Keratinocyte (primary cell): Measurements from ENCODE around the gene SPATS2. TPM values are rescaled to one million over a fixed set of nuclear protein-coding genes. Genes with fewer than 3 reads are reported as not detected.

Experiments
- DNase-seq: peaks from one replicate; pipeline ENCODE4 v3.0.0-alpha.2; 2011; ENCODE audit warnings: low read depth, missing footprints, low spot score
- FAIRE-seq: peaks from 2 replicates; lab custom pipeline; 2011; peaks lifted over from hg19 to GRCh38; lab: Jason Lieb, UNC
- H2AFZ ChIP-seq: 2 replicates; pipeline ENCODE4 v1.6.0; 2012; ENCODE audit warnings: low read length, control low read depth, inconsistent platforms; ENCODE audit not compliant: control insufficient read depth
- H3K27ac ChIP-seq: 2 replicates; pipeline ENCODE4 v1.5.1; 2011; ENCODE audit warnings: low read length; ENCODE audit not compliant: control insufficient read depth, insufficient read depth
- H3K27me3 ChIP-seq: 3 replicates; pipeline ENCODE4 v1.6.0; 2011; ENCODE audit warnings: low read length; ENCODE audit not compliant: control insufficient read depth, insufficient read depth; ENCODE audit errors: extremely low read depth
- H3K36me3 ChIP-seq, 2 experiments: 2 replicates in 1 of 2; 3 replicates in 1 of 2; pipeline ENCODE4 v1.5.1; 2011; ENCODE audit warnings: low read length in 2 of 2, mild to moderate bottlenecking in 1 of 2; ENCODE audit not compliant: control insufficient read depth in 2 of 2, insufficient read depth in 2 of 2; ENCODE audit errors: extremely low read depth in 1 of 2
- H3K4me1 ChIP-seq: 3 replicates; pipeline ENCODE4 v1.5.1; 2011; ENCODE audit warnings: low read length; ENCODE audit not compliant: control insufficient read depth, insufficient read depth; ENCODE audit errors: extremely low read depth
- H3K4me2 ChIP-seq: 3 replicates; pipeline ENCODE4 v1.6.0; 2011; ENCODE audit warnings: low read depth, low read length; ENCODE audit not compliant: control insufficient read depth, insufficient read depth; ENCODE audit errors: extremely low read depth
- H3K4me3 ChIP-seq, 3 experiments: fragments of 200-600 bp in 1 of 3; sonication (generic) in 1 of 3; 2 replicates in 2 of 3; 3 replicates in 1 of 3; pipeline ENCODE4 v1.5.1; 2011 to 2016; ENCODE audit warnings: low read length in 3 of 3, mild to moderate bottlenecking in 3 of 3, control low read depth in 2 of 3, inconsistent platforms in 1 of 3, low read depth in 1 of 3, mixed read lengths in 1 of 3, mixed run types in 1 of 3, moderate library complexity in 1 of 3; ENCODE audit not compliant: control insufficient read depth in 2 of 3, insufficient read depth in 2 of 3; ENCODE audit errors: extremely low read depth in 1 of 3
- H3K79me2 ChIP-seq: 2 replicates; pipeline ENCODE4 v1.6.0; 2012; ENCODE audit warnings: low read length; ENCODE audit not compliant: control insufficient read depth, insufficient read depth
- H3K9ac ChIP-seq: 3 replicates; pipeline ENCODE4 v1.6.0; 2011; ENCODE audit warnings: low read length; ENCODE audit not compliant: control insufficient read depth, insufficient read depth; ENCODE audit errors: extremely low read depth
- H3K9me1 ChIP-seq: 3 replicates; pipeline ENCODE4 v1.6.0; 2011; ENCODE audit warnings: low read length; ENCODE audit not compliant: control insufficient read depth, insufficient read depth; ENCODE audit errors: extremely low read depth
- H3K9me3 ChIP-seq: 2 replicates; pipeline ENCODE4 v1.5.1; 2012; ENCODE audit warnings: low read depth, low read length; ENCODE audit not compliant: control insufficient read depth
- H4K20me1 ChIP-seq: 3 replicates; pipeline ENCODE4 v1.6.0; 2011; ENCODE audit warnings: low read length; ENCODE audit not compliant: control insufficient read depth, insufficient read depth; ENCODE audit errors: extremely low read depth
- EZH2 ChIP-seq: IDR thresholded peaks from one replicate; pipeline ENCODE4 v1.6.1; 2012; ENCODE audit warnings: inconsistent platforms, mild to moderate bottlenecking, low read length, moderate library complexity
- dilution Hi-C: fragments of 300-500 bp; cut with MboI; formaldehyde crosslinking; loops from one replicate; pipeline ENCODE4 v1.7.0; 2020; ENCODE audit warnings: low sequenced_read_pairs; ENCODE audit not compliant: extremely low pct_ligation_motif_present
- polyA plus RNA-seq, 5 experiments: library from polyadenylated mRNA; depleted of rRNA in 3 of 5; stranded (reverse) in 3 of 5; stranded (forward) in 1 of 5; unstranded in 1 of 5; fragments of >200 nt; gene quantifications; 1 replicate in 1 of 5; 2 replicates in 3 of 5; 3 replicates in 1 of 5; pipeline versions ENCODE4 v1.2.1 to v1.2.3, GENCODE V29; 2011 to 2012; ENCODE audit warnings: missing spikeins in 2 of 5, low read depth in 1 of 5, low replicate concordance in 1 of 5
- TF ChIP-seq, protein P1 (sequence below), 3 experiments: IDR thresholded peaks in 1 of 3; conservative IDR thresholded peaks in 1 of 3; optimal IDR thresholded peaks in 1 of 3; 2 replicates in 2 of 3; 3 replicates in 1 of 3; pipeline versions ENCODE3 to v1.5.1; 2011; ENCODE audit warnings: low read length in 3 of 3, mild to moderate bottlenecking in 3 of 3, moderate library complexity in 2 of 3, control low read depth in 1 of 3, inconsistent platforms in 1 of 3; ENCODE audit not compliant: insufficient read depth in 2 of 3; ENCODE audit errors: extremely low read depth in 1 of 3

SPATS2 gene
- polyA plus RNA-seq, 1 donor (not counting 4 experiments of a cell fraction or from before 2014, with no cell fraction given), result 47.9 TPM

DNA sequence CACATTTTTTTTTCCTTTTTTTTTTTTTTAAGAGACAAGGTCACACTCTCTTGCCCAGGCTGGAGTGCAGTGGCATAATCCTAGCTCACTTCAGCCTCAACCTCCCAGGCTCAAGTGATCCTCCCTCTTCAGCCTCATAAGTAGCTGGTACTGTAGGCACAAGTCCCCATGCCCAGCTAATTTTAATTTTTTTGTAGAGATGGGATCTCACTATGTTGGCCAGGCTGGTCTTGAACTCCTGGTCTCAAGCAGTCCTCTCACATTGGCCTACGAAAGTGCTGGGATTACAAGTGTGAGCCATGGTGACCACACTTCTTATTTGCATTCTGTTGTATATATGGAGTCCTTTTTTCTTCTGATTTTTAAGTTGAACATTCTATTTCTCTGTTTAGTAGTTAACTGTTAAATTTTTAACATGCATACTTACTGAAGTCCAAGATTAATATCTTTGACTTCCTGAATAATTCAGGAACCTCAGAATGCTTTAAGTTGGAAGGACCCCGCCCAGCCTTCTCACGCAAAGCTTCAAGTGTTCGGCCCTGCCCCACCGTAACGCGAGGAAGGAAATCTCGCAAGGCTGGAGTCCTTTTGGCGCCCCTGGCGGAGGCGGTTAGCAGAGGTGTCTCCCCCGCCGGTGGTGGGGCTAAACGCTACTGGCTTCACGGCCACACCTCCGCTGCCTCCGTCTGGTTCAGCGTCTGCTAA, 21.6 kb downstream of the SPATS2 start:
- peaks cover 51% of the 10 kb centered on the region for H3K79me2 ChIP-seq
- FAIRE-seq (no peak), DNase-seq (no peak)
- H3K27ac ChIP-seq, result no peak overlapping the region
- H3K9me1 ChIP-seq, result no peaks in the 10 kb centered on the region
- dilution Hi-C loops, result no loop called here
- no peak overlapping the region for H3K4me2 ChIP-seq
- TF ChIP-seq, protein P1, sequence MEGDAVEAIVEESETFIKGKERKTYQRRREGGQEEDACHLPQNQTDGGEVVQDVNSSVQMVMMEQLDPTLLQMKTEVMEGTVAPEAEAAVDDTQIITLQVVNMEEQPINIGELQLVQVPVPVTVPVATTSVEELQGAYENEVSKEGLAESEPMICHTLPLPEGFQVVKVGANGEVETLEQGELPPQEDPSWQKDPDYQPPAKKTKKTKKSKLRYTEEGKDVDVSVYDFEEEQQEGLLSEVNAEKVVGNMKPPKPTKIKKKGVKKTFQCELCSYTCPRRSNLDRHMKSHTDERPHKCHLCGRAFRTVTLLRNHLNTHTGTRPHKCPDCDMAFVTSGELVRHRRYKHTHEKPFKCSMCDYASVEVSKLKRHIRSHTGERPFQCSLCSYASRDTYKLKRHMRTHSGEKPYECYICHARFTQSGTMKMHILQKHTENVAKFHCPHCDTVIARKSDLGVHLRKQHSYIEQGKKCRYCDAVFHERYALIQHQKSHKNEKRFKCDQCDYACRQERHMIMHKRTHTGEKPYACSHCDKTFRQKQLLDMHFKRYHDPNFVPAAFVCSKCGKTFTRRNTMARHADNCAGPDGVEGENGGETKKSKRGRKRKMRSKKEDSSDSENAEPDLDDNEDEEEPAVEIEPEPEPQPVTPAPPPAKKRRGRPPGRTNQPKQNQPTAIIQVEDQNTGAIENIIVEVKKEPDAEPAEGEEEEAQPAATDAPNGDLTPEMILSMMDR (optimal IDR thresholded peaks at IDR 0.05 in 1 of 3, IDR thresholded peaks at IDR 0.05 in 1 of 3, conservative IDR thresholded peaks at IDR 0.05 in 1 of 3; ENCODE audit: extremely low read depth in 1 of 3, insufficient read depth in 2 of 3, low read length in 3 of 3), result no peak
- TF ChIP-seq EZH2, result no peak
- no peak overlapping the region for H3K4me3 ChIP-seq
- H4K20me1 ChIP-seq, result peaks cover 9% of the 10 kb centered on the region
- no peaks in the 10 kb centered on the region for H3K4me1 ChIP-seq
- no peaks in the 10 kb centered on the region for H3K9me3 ChIP-seq
- no peak overlapping the region for H2AFZ ChIP-seq
- peaks cover 0 to 19% of the 10 kb centered on the region in 2 experiments for H3K36me3 ChIP-seq
- no peak overlapping the region for H3K9ac ChIP-seq
- no peaks in the 10 kb centered on the region for H3K27me3 ChIP-seq

DNA sequence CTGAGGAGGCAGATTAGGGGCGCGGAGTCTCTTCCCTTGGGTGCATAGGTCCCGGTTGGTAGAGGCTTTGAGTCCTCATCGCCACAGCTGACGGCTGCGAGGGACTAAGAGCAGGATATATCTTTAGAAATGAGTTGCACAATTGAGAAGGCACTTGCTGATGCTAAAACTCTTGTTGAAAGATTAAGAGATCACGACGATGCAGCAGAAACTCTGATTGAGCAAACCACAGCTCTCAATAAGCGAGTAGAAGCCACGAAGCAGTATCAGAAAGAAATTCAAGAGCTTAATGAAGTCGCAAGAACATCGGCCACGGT, 22.1 kb downstream of the SPATS2 start:
- no peak overlapping the region for H3K9ac ChIP-seq
- H3K4me1 ChIP-seq, result no peaks in the 10 kb centered on the region
- dilution Hi-C loops, result no loop called here
- peaks cover 49% of the 10 kb centered on the region for H3K79me2 ChIP-seq
- peaks cover 9% of the 10 kb centered on the region for H4K20me1 ChIP-seq
- no peaks in the 10 kb centered on the region for H3K9me1 ChIP-seq
- no peak overlapping the region for H3K27ac ChIP-seq
- no peak for DNase-seq
- no peaks in the 10 kb centered on the region for H3K9me3 ChIP-seq
- H2AFZ ChIP-seq, result no peak overlapping the region
- H3K4me2 ChIP-seq, result no peak overlapping the region
- H3K4me3 ChIP-seq, result no peak overlapping the region
- H3K36me3 ChIP-seq, result peaks cover 0 to 19% of the 10 kb centered on the region in 2 experiments
- H3K27me3 ChIP-seq, result no peaks in the 10 kb centered on the region
- TF ChIP-seq EZH2, result no peak
- TF ChIP-seq, protein P1 (optimal IDR thresholded peaks at IDR 0.05 in 1 of 3, IDR thresholded peaks at IDR 0.05 in 1 of 3, conservative IDR thresholded peaks at IDR 0.05 in 1 of 3; ENCODE audit: extremely low read depth in 1 of 3, insufficient read depth in 2 of 3, low read length in 3 of 3), result no peak
- no peak for FAIRE-seq
